Stimulated activated CD4-positive, alpha-beta T cell treated with anti-CD3 and anti-CD28 coated beads, Interleukin-15, amount 100 ng/mL, for 48 hours (primary cell): ENCODE measurements around the gene MAST4.
"Not testable (repeated sequence)": the region's sequence is repeated elsewhere in the genome, so short reads cannot be mapped to it uniquely, and the experiment has no call there.

Source experiments
- DNase-seq, 2 donors: peaks; one replicate each; pipeline ENCODE4 v3.0.0-alpha.2; 2020; ENCODE audit warnings: low read depth in 2 of 2

MAST4 gene

DNA sequence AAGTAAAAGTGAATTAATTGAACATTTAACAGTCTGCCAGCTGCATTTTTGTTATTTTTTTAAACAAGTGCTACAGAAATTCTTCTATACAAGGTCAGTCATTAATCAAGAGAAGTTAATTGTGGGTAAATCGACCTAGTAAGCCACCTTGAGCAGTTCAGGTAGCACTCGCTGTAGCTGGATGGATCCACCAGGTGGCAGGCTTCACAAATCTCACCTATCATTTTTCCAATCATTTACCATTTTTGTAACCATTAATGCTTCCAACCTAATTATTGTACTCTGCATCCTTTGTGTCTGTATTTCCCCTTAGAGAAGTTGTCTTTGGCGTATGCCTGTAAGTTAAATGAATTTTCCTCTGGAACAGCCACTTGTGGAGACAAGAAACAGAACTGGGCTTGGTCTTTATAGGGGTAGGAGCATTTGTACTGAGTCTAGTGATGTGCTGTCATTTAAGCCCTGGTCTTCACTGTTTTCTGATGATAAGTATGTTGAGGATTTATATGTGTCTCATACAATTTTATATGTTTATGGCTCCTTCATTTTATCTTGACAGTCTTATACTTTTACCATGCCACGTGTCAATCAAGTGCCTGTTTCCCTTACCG is 560.9 kb downstream of the MAST4 start:
- peak in 1 of 2 donors; percentile 21 for DNase-seq

- no peak for DNase-seq
These were observed 564.1 kb downstream of the MAST4 start for GRCh38 chr5:67160272-67160671.

DNA sequence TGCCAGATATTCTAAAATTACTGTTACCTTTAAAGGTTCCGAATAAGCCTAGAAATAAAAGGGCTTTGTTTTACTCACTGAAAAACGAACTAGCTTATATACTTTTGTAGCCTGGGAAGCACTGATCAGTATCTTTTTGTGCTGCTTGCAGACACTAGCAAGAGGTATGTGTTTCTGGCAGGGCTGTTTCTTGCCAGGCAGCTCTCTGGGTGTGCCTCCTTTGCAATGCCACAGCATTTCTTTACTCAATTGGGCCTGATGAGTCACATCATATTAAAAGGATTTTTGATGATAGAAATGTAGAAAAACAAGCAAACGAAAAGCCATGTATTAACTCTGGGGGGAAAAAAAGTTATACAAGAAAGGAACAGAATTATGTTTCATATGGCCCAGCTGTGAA is 564.8 kb downstream of the MAST4 start:
- DNase-seq = no peak

DNA sequence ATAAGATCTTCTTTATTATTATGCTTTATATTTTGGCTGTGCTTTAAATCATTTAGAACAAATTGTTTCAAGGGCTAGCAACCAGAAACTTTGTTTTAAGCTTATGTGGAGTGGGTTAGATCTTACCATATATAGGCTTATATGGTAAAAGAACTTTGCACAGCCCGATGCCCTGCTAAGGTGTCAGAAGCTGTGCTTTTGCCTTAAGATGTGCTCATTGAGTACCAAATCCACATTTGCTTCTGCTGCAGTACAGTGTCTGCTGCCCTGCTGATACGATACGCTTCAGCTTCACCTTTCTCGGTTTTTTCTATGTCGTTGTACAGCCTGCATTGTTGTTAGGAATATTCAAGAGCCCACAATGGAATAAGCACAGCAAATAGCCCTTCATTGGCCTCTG is 565.6 kb downstream of the MAST4 start:
- DNase-seq = no peak

DNA sequence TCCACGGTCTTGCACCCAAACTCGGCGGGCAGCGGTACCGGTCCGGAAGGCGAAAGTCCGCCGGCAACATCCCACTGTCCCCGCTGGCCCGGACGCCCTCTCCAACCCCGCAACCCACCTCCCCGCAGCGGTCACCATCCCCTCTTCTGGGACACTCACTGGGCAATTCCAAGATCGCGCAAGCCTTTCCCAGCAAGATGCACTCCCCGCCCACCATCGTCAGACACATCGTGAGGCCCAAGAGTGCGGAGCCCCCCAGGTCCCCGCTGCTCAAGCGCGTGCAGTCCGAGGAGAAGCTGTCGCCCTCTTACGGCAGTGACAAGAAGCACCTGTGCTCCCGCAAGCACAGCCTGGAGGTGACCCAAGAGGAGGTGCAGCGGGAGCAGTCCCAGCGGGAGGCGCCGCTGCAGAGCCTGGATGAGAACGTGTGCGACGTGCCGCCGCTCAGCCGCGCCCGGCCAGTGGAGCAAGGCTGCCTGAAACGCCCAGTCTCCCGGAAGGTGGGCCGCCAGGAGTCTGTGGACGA is 567.1 kb downstream of the MAST4 start:
- DNase-seq = no peak

GRCh38 chr5:67163863-67164595 is 567.8 kb downstream of the MAST4 start:
- no peak for DNase-seq

GRCh38 chr5:67164856-67165525 is 568.8 kb downstream of the MAST4 start:
- no peak for DNase-seq

DNA sequence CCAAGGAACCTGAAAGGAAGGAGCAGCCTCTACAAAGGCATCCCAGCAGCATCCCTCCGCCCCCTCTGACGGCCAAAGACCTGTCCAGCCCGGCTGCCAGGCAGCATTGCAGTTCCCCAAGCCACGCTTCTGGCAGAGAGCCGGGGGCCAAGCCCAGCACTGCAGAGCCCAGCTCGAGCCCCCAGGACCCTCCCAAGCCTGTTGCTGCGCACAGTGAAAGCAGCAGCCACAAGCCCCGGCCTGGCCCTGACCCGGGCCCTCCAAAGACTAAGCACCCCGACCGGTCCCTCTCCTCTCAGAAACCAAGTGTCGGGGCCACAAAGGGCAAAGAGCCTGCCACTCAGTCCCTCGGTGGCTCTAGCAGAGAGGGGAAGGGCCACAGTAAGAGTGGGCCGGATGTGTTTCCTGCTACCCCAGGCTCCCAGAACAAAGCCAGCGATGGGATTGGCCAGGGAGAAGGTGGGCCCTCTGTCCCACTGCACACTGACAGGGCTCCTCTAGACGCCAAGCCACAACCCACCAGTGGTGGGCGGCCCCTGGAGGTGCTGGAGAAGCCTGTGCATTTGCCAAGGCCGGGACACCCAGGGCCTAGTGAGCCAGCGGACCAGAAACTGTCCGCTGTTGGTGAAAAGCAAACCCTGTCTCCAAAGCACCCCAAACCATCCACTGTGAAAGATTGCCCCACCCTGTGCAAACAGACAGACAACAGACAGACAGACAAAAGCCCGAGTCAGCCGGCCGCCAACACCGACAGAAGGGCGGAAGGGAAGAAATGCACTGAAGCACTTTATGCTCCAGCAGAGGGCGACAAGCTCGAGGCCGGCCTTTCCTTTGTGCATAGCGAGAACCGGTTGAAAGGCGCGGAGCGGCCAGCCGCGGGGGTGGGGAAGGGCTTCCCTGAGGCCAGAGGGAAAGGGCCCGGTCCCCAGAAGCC is 569.6 kb downstream of the MAST4 start:
- DNase-seq = peak; percentile 70 to 78

DNA sequence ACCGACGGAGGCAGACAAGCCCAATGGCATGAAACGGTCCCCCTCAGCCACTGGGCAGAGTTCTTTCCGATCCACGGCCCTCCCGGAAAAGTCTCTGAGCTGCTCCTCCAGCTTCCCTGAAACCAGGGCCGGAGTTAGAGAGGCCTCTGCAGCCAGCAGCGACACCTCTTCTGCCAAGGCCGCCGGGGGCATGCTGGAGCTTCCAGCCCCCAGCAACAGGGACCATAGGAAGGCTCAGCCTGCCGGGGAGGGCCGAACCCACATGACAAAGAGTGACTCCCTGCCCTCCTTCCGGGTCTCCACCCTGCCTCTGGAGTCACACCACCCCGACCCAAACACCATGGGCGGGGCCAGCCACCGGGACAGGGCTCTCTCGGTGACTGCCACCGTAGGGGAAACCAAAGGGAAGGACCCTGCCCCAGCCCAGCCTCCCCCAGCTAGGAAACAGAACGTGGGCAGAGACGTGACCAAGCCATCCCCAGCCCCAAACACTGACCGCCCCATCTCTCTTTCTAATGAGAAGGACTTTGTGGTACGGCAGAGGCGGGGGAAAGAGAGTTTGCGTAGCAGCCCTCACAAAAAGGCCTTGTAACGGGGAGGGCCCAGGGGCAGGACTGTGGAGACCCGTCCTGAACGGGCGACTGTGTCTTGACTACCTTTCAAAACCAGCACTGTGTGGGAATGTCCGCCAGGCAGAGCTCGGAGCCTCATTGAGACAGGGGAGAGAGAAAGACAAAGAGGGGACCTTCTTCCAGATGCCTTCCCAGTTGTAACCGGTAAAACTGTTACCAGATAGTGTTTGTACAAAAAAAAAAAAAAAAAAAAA is 570.5 kb downstream of the MAST4 start:
- peak; percentile 61 to 63 for DNase-seq

- no peak for DNase-seq
These were observed 571.9 kb downstream of the MAST4 start for GRCh38 chr5:67168069-67168468.

DNA sequence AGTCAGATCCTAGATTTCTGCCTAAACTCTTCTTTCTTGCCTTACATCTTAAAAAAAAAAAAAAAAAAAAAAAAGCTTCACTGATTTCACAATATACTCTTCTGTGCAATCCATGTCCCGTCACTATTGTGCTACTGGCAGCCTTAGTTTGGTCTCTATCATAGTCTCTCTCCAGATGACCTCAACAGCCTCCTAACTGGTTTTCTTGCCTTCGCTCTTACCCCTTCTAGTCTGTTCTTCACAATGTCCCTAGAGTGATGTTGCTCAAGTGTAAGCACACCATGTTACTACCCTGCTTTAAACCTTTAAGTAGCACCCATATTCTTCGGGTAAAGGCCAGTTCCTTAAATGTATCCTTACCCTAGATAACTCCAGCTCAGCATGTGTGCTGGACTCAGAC is 574.6 kb downstream of the MAST4 start:
- no peak for DNase-seq

DNA sequence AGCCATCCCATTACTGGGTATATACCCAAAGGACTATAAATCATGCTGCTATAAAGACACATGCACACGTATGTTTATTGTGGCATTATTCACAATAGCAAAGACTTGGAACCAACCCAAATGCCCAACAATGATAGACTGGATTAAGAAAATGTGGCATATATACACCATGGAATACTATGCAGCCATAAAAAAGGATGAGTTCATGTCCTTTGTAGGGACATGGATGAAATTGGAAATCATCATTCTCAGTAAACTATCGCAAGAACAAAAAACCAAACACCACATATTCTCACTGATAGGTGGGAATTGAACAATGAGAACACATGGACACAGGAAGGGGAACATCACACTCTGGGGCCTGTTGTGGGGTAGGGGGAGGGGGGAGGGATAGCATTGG is 577.2 kb downstream of the MAST4 start:
- DNase-seq = not testable (repeated sequence)

- DNase-seq = no peak
These were observed 577.8 kb downstream of the MAST4 start for GRCh38 chr5:67173959-67174358.

DNA sequence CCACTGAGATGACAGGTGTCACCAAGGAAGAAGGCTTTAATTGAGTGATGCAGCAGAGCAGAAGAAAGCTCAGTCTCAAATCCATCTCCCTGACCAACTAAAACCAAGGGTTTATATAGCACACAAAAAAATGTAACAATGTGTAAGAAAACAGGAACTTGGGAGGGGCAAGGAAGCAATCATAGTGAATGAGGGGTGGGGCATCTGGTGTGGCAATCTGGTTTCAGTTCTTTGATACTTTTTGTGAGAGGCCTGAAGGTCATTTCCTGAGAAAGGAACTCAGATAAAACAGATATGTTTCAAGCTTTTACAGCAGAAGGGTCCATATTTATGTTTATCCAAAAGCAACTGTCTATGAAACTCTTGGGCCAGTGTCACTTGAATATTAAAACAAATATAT is 580.7 kb downstream of the MAST4 start:
- no peak for DNase-seq

- no peak for DNase-seq
These were observed 581.9 kb downstream of the MAST4 start for GRCh38 chr5:67178085-67178484.

DNA sequence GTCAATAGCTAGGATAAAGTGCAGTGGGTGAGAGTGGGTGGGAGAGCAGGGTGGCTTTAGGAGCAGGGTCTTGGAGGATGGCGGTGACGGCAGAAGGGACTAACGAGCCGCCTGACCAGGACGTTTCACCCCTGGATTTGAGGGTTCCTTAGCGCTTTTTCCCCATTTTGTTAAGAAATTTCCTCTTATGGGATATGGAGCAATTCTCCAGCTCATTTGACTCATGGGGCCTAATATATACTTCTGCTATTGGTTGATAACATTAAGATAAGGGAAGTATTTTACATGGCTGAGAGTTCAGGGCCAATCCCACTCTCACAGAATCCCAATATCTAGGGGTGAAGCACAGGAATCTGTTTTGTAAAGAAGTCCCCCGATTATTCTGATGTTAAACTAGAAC is 582.8 kb downstream of the MAST4 start:
- DNase-seq = no peak

- no peak for DNase-seq
These were observed 583.6 kb downstream of the MAST4 start for GRCh38 chr5:67179697-67180361.

DNA sequence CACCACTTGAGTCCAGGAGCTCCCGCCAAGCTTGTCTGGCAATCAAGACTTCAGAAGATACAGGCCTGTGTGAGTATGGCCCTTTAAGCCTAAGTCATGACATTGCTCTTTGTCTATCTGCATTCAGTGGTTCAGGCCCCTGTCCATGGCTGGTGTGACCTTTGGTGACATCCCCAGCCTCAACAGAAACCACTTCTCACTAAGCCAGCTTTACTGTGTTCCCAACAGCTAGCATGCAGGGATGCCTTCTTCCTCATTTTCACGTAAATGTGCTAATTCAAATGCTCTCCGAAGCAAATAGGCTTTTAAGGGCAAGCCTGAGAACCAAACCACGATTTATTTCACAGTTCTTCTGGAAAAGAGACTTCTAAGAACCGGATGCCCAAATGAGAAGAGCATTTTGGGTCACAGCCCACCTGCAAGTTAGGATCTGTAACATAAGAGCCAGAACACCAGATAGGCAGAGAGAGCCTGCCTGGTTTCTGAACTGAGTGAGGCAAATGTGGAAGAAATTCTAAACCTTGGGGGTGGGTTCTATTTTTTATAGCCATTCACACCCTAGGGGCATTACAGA is 585.5 kb downstream of the MAST4 start:
- no peak for DNase-seq

DNA sequence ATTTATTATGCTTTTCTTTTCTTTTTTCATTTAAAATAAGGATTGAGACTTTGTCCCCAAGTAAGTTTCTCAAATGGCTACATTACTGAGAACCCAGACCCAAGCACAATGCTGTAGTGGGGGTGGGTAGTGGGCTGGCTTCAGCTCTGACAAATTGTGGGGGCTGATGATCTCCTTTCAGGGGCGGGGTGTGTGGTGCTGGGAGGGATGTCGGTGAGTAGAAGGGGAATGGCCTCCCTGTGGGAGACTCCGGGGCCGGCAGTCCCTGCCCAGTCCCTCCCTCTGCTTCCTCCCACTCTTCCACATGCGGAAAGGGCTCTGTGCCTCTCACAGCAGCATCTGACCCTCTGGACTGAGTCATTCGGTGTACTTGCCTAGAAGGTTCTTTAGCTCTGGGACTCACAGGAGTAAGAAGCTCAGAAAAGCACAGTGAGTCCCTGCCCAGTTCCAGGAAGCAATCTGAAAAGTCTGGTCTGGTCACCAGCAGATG is 586.2 kb downstream of the MAST4 start:
- DNase-seq = no peak

GRCh38 chr5:67183859-67184258 is 587.7 kb downstream of the MAST4 start:
- no peak for DNase-seq
